Measurements from ENCODE around the gene RRP15.
A peak's percentile ranks its signal among the peaks of the same experiment; 100 is the strongest.

Gene RRP15

GRCh38 chr1:218362418-218363076 is 77.5 kb downstream of the RRP15 start:
- DNase-seq (ENCODE audit: low read depth in 2 of 2), result no peak

GRCh38 chr1:218363141-218363540 is 78.0 kb downstream of the RRP15 start:
- no peak for DNase-seq (ENCODE audit: low read depth in 2 of 2)

GRCh38 chr1:218364028-218364710 is 79.1 kb downstream of the RRP15 start:
- DNase-seq (ENCODE audit: low read depth in 2 of 2), result no peak

GRCh38 chr1:218365226-218365999 is 80.3 kb downstream of the RRP15 start:
- no peak for DNase-seq (ENCODE audit: low read depth in 2 of 2)

GRCh38 chr1:218366322-218367052 is 81.4 kb downstream of the RRP15 start:
- no peak for DNase-seq (ENCODE audit: low read depth in 2 of 2)

GRCh38 chr1:218367118-218367517 is 82.0 kb downstream of the RRP15 start:
- DNase-seq (ENCODE audit: low read depth in 2 of 2), result no peak

GRCh38 chr1:218368686-218369085 is 83.6 kb downstream of the RRP15 start:
- no peak for DNase-seq (ENCODE audit: low read depth in 2 of 2)

GRCh38 chr1:218369688-218370511 is 84.8 kb downstream of the RRP15 start:
- no peak for DNase-seq (ENCODE audit: low read depth in 2 of 2)

- no peak for DNase-seq (ENCODE audit: low read depth in 2 of 2)
Measured at GRCh38 chr1:218371927-218372672, 87.0 kb downstream of the RRP15 start.

- no peak for DNase-seq (ENCODE audit: low read depth in 2 of 2)
Measured at GRCh38 chr1:218374401-218375353, 89.6 kb downstream of the RRP15 start.

GRCh38 chr1:218376722-218377121 is 91.6 kb downstream of the RRP15 start:
- no peak for DNase-seq (ENCODE audit: low read depth in 2 of 2)

- DNase-seq (ENCODE audit: low read depth in 2 of 2), result peak; percentile 3 to 15
Measured at GRCh38 chr1:218377143-218377660, 92.1 kb downstream of the RRP15 start.

- DNase-seq (ENCODE audit: low read depth in 2 of 2), result no peak
Measured at GRCh38 chr1:218380125-218380977, 95.3 kb downstream of the RRP15 start.

- no peak for DNase-seq (ENCODE audit: low read depth in 2 of 2)
Measured at GRCh38 chr1:218382261-218382660, 97.2 kb downstream of the RRP15 start.

- DNase-seq (ENCODE audit: low read depth in 2 of 2), result no peak
Measured at GRCh38 chr1:218383051-218383450, 98.0 kb downstream of the RRP15 start.

- DNase-seq (ENCODE audit: low read depth in 2 of 2), result no peak
Measured at GRCh38 chr1:218383681-218384080, 98.6 kb downstream of the RRP15 start.

- no peak for DNase-seq (ENCODE audit: low read depth in 2 of 2)
Measured at GRCh38 chr1:218384581-218384993, 99.5 kb downstream of the RRP15 start.

Measured in stimulated activated CD8-positive, alpha-beta memory T cell treated with anti-CD3 and anti-CD28 coated beads, Interleukin-7, amount 100 ng/mL, for 1 hour (primary cell).